Upper lobe of right lung (tissue), 1 donor: ENCODE results near the gene DOCK10. TPM values are rescaled to one million over a fixed set of nuclear protein-coding genes. Genes with fewer than 3 reads are reported as not detected.

Experiments used
- ATAC-seq: fragments of 200-7000 bp; cut with Tn5 transposase; one replicate; pipeline ENCODE4 v1.9.1; 2020; ENCODE audit warnings: mild to moderate bottlenecking, moderate library complexity
- DNase-seq: peaks from one replicate; pipeline ENCODE4 v3.0.0-alpha.2; 2020
- H3K27ac ChIP-seq: fragments of 200-600 bp; one replicate; pipeline ENCODE4 v1.8.0; 2022
- H3K27me3 ChIP-seq: fragments of 200-600 bp; one replicate; pipeline ENCODE4 v1.8.0; 2022; ENCODE audit warnings: mild to moderate bottlenecking
- H3K36me3 ChIP-seq: fragments of 200-600 bp; one replicate; pipeline ENCODE4 v1.8.0; 2022
- H3K4me1 ChIP-seq: fragments of 200-600 bp; one replicate; pipeline ENCODE4 v1.8.0; 2022
- H3K4me3 ChIP-seq: fragments of 200-600 bp; one replicate; pipeline ENCODE4 v1.8.0; 2022; ENCODE audit warnings: mild to moderate bottlenecking
- H3K9me3 ChIP-seq: fragments of 200-600 bp; one replicate; pipeline ENCODE4 v1.8.0; 2022
- CTCF ChIP-seq: fragments of 200-600 bp; IDR thresholded peaks from one replicate; pipeline ENCODE4 v1.8.0; 2022; ENCODE audit warnings: antibody characterized with exemption
- intact Hi-C: fragments of 100-400 bp; cut with DNase I; formaldehyde crosslinking; loops from one replicate; pipeline ENCODE4 v1.11.0; 2022
- total RNA-seq: library from RNA; stranded (reverse); fragmentation: NEBNext Ultra II Directional; extraction: Animal tissue kit (Norgen Biotek cat#: 25700); gene quantifications from one replicate; pipeline ENCODE4 v1.2.1, GENCODE V29; 2021
- donor health status: DM: no; HTN: yes; CAD: no; lungs with severe emphysema.

Gene DOCK10
- total RNA-seq, 1 donor from 2014 or later, result 35.8 TPM

GRCh38 chr2:224820283-224820991, 221.8 kb downstream of the DOCK10 start:
- H3K36me3 ChIP-seq, result peaks cover 13% of the 10 kb centered on the region
- intact Hi-C loops, result no loop called here
- no peaks in the 10 kb centered on the region for H3K4me1 ChIP-seq
- DNase-seq (no peak), ATAC-seq (no peak)
- no peaks in the 10 kb centered on the region for H3K9me3 ChIP-seq
- no peaks in the 10 kb centered on the region for H3K27me3 ChIP-seq
- H3K4me3 ChIP-seq, result no peak overlapping the region
- no peak overlapping the region for H3K27ac ChIP-seq
- no peak for TF ChIP-seq CTCF

- Histone ChIP-seq H3K4me1 (no peaks in the 10 kb centered on the region), H3K27me3 (no peaks in the 10 kb centered on the region), H3K27ac (no peak overlapping the region), H3K9me3 (no peaks in the 10 kb centered on the region), H3K36me3 (peaks cover 18% of the 10 kb centered on the region), H3K4me3 (no peak overlapping the region)
- DNase-seq (no peak), ATAC-seq (peak; percentile 57)
- intact Hi-C loops, result no loop called here
- no peak for TF ChIP-seq CTCF
Measured at GRCh38 chr2:224819075-224819474, 223.2 kb downstream of the DOCK10 start.

GRCh38 chr2:224817676-224818075, 224.6 kb downstream of the DOCK10 start:
- Histone ChIP-seq H3K4me3 (no peak overlapping the region), H3K27me3 (no peaks in the 10 kb centered on the region), H3K9me3 (no peaks in the 10 kb centered on the region), H3K27ac (no peak overlapping the region), H3K4me1 (no peaks in the 10 kb centered on the region), H3K36me3 (peaks cover 18% of the 10 kb centered on the region)
- DNase-seq (no peak), ATAC-seq (no peak)
- intact Hi-C loops, result no loop called here
- no peak for TF ChIP-seq CTCF

- ATAC-seq, result no peak
Measured at GRCh38 chr2:224816816-224817215, 225.5 kb downstream of the DOCK10 start.

GRCh38 chr2:224813578-224813977, 228.7 kb downstream of the DOCK10 start:
- Histone ChIP-seq H3K9me3 (no peaks in the 10 kb centered on the region), H3K27ac (no peak overlapping the region), H3K4me1 (no peaks in the 10 kb centered on the region), H3K4me3 (no peak overlapping the region), H3K27me3 (no peaks in the 10 kb centered on the region), H3K36me3 (peaks cover 18% of the 10 kb centered on the region)
- DNase-seq (no peak), ATAC-seq (no peak)
- no peak for TF ChIP-seq CTCF
- intact Hi-C loops, result no loop called here

More at GRCh38 chr2:224816816-224817215, 225.5 kb downstream of the DOCK10 start:
- no peaks in the 10 kb centered on the region for H3K4me1 ChIP-seq
- no peak for TF ChIP-seq CTCF
- no peak for DNase-seq
- intact Hi-C loops, result no loop called here
- no peak overlapping the region for H3K4me3 ChIP-seq
- H3K27me3 ChIP-seq, result no peaks in the 10 kb centered on the region
- no peaks in the 10 kb centered on the region for H3K9me3 ChIP-seq
- H3K27ac ChIP-seq, result no peak overlapping the region
- H3K36me3 ChIP-seq, result peaks cover 18% of the 10 kb centered on the region
